ENCODE data around the gene INSR. TPM values are rescaled to one million over a fixed set of nuclear protein-coding genes. Genes with fewer than 3 reads are reported as not detected.

Gene INSR
- total and polyA plus RNA-seq, 10 of the 15 experiments (the other 5 are each of a cell fraction or from before 2014, with no cell fraction given) = 4.2 to 34.9 (median 13.6) TPM

DNA sequence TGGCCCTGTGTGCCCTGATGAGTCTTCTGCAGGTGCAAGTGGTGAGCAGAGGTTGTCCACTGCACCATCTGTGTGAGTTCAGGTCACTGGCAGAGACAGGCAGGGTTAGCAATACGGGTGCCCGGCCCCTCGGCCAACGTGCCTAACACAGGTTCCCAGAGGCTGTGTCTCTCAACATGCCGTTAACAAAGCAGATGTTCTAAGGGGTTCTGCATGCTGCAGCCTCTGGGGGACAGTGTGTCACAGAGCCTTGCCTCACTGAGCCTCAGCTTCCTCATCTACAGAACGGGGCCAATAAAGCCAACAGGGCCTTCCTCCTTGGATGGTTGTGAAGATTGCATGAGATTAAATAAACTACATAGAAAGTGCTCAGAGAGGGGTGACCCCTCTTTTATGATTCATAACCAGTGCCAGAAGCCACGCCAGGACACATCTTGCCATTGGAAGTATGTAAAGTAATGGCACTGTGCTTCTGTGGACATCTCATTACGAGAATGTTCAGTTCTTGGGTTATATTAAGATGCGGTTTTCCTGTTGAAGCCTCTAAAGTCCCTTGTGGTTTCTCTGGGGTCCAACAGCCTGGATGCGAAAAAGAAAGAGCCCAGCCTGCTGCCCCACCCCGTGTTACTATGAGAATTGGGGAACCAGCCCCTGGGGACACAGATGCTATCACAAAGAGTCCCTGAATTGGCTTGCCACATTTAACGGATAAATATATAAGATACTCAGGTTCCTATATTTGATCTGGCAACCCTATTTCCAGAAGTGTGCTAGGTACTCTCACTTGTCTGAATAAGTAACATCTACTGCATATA, 43.4 kb upstream of the INSR start (continued):
- TF ChIP-seq NFIC (IDR thresholded peaks at IDR 0.05; ENCODE audit: low read depth, low read length) (peak; percentile 99), TCF12 (IDR thresholded peaks at IDR 0.05; ENCODE audit: low read depth, low read length) (peak; percentile 95), HDAC6 (IDR thresholded peaks at IDR 0.05; ENCODE audit: unreplicated experiment) (peak; percentile 63), EGR1 (IDR thresholded peaks at IDR 0.05; ENCODE audit: borderline replicate concordance in 1 of 2, low read depth in 2 of 2, low read length in 2 of 2) (no peak), FOS (IDR thresholded peaks at IDR 0.05; ENCODE audit: borderline replicate concordance, extremely low read depth, insufficient read length) (no peak), GATAD2B (conservative IDR thresholded peaks at IDR 0.05; ENCODE audit: low read depth) (peak; percentile 99), MEF2B (IDR thresholded peaks at IDR 0.05; ENCODE audit: partially characterized antibody, poor library complexity, severe bottlenecking) (peak; percentile 100)

GRCh38 chr19:7336321-7336973, 42.2 kb upstream of the INSR start:
- in situ Hi-C loops (cut with MboI) = no loop called here
- ChIA-PET POLR2A (interaction anchor here (0.6 to 2.5 kb wide), 11 partner anchors 9 to 388 kb away, joined by 3 to 13 read pairs (median 5); partner anchors contain the start of genes ARHGEF18 and INSR), RAD21 (ENCODE audit: unreplicated experiment) (interaction anchor here (1.0 to 6.4 kb wide), 12 partner anchors 8 to 237 kb away, joined by 3 to 104 read pairs (median 5); partner anchors contain the start of gene ARHGEF18), SMC1A (ENCODE audit: uncharacterized antibody, unreplicated experiment) (interaction anchor here (0.6 to 2.4 kb wide), 19 partner anchors 8 to 237 kb away, joined by 3 to 16 read pairs (median 3); partner anchors contain the start of gene ARHGEF18), CTCF (interaction anchor here (0.6 to 2.2 kb wide), 13 partner anchors 8 to 339 kb away, joined by 3 to 13 read pairs (median 4); partner anchors contain the start of genes ARHGEF18 and INSR)
- no peak for FAIRE-seq
- H3K27ac ChIP-seq (ENCODE audit: control insufficient read depth, insufficient read depth) = peak overlapping the region; percentile 95
- peaks cover 1% of the 10 kb centered on the region; the same call in 1 of the 2 replicates for H3K79me2 ChIP-seq (ENCODE audit: control insufficient read depth, insufficient read depth, low read length)
- H3K4me3 ChIP-seq = no peak overlapping the region
- H2AFZ ChIP-seq (ENCODE audit: control insufficient read depth, low read depth, low read length) = 0 out of 2 replicates have a peak overlapping the region, but pooled peaks have one; percentile 48
- H4K20me1 ChIP-seq (ENCODE audit: control insufficient read depth, insufficient read depth) = no peaks in the 10 kb centered on the region
- no peak for DNase-seq (ENCODE audit: low read depth, low spot score)
- H3K9ac ChIP-seq (ENCODE audit: control insufficient read depth, insufficient read depth, low read length) = peak overlapping the region; percentile 70
- BruUV-seq (replicated peaks) = no TSS peak
- H3K4me1 ChIP-seq (ENCODE audit: control insufficient read depth, insufficient read depth, low read length) = peaks cover 65% of the 10 kb centered on the region
- WGBS (ENCODE audit: insufficient coverage, insufficient replicate concordance, low lambda C conversion rate, missing lambda C conversion rate) = 82% methylated on average over 9 of the region's 9 CpGs
- no peaks in the 10 kb centered on the region; the same call in 2 of the 3 replicates for H3K9me3 ChIP-seq (replicated peaks; ENCODE audit: control insufficient read depth, insufficient read depth, low read length)
- TF ChIP-seq LARP7 (IDR thresholded peaks at IDR 0.05) (peak; percentile 47; the same call in 1 of the 2 replicates), SPI1 (IDR thresholded peaks at IDR 0.05; ENCODE audit: borderline replicate concordance, insufficient read depth, low read depth, low read length) (0 out of 2 replicates have a peak, but pooled peaks have one; percentile 14), BRCA1 (IDR thresholded peaks at IDR 0.05; ENCODE audit: low read depth, low read length) (0 out of 2 replicates have a peak, but pooled peaks have one; percentile 5), BMI1 (IDR thresholded peaks at IDR 0.05; ENCODE audit: borderline replicate concordance) (no peak), PKNOX1 (IDR thresholded peaks at IDR 0.05) (peak; percentile 53; the same call in 1 of the 2 replicates)
- intact Hi-C loops (cut with micrococcal nuclease; ENCODE audit: unreplicated experiment) = loop anchor here (2.0 to 5.0 kb wide), 2 partner anchors 42 to 139 kb away; partner anchors contain the start of gene INSR
- H3K4me2 ChIP-seq (ENCODE audit: control insufficient read depth, insufficient read depth) = peak overlapping the region; percentile 81
- ATAC-seq = no peak
- no peaks in the 10 kb centered on the region for H3K36me3 ChIP-seq (ENCODE audit: control insufficient read depth in 2 of 2, insufficient read depth in 2 of 2, low read length in 1 of 2)
- no peaks in the 10 kb centered on the region for H3K27me3 ChIP-seq (replicated peaks in 1 of 2; ENCODE audit: control insufficient read depth in 2 of 2, insufficient read depth in 2 of 2, low read length in 1 of 2)

All from GM12878 (cell line).